GM15510 (cell line): ENCODE results near the gene FLYWCH2.

Source experiments
- POLR2A ChIP-seq: IDR thresholded peaks from 3 replicates; pipeline ENCODE4 v1.6.1; 2011; ENCODE audit warnings: borderline replicate concordance; ENCODE audit not compliant: insufficient read length; ENCODE audit errors: extremely low read depth

FLYWCH2 gene

DNA sequence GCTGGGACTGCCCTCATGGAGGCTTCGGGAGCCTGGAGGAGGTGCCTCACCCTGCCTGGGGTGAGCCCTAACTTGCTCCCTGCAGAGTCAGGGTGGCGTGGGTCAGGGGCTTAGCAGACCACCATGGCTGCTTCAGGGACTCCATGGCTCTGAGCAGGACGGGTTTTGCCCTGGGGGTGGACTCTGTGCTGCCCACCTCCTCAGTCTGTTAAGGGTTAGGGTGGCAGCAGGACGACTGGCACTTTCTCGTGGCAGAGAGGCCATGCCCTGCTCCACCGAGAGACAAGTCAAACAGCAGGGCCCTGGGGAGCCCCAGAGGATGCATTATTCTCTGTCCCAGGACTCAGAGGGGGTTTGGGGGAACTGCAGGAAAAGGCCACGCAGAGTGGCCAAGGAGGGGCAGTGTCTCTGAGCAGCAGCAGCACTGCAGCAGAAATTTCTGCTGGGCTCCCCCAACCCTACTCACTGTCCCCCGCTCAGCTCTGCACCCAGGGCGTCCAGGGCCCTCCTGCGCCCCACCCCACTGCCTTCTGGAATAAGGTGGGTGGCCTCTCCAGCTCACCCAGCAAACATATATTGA is 23.2 kb upstream of the FLYWCH2 start:
- TF ChIP-seq POLR2A: no peak

GRCh38 chr16:2860826-2861567 is 22.0 kb upstream of the FLYWCH2 start:
- TF ChIP-seq POLR2A: no peak

GRCh38 chr16:2865651-2866050 is 17.4 kb upstream of the FLYWCH2 start:
- TF ChIP-seq POLR2A: no peak

GRCh38 chr16:2866431-2866830 is 16.6 kb upstream of the FLYWCH2 start:
- no peak for TF ChIP-seq POLR2A

DNA sequence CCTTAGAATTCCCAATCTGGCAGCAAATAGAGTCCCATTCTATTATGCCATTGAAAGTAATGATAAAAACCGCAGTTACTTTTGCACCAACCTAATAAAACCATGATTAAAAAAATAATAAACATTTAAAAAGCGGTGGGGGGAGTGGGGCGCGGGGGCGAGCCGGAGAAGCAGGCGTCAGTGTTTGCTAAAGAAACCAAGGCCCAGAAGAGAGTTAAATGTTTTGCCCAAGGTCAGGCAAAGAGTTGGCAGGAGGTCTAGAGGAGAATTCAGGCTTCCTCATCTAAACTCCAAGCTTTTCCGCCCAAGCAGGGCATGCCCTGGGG is 15.4 kb upstream of the FLYWCH2 start:
- TF ChIP-seq POLR2A: no peak

DNA sequence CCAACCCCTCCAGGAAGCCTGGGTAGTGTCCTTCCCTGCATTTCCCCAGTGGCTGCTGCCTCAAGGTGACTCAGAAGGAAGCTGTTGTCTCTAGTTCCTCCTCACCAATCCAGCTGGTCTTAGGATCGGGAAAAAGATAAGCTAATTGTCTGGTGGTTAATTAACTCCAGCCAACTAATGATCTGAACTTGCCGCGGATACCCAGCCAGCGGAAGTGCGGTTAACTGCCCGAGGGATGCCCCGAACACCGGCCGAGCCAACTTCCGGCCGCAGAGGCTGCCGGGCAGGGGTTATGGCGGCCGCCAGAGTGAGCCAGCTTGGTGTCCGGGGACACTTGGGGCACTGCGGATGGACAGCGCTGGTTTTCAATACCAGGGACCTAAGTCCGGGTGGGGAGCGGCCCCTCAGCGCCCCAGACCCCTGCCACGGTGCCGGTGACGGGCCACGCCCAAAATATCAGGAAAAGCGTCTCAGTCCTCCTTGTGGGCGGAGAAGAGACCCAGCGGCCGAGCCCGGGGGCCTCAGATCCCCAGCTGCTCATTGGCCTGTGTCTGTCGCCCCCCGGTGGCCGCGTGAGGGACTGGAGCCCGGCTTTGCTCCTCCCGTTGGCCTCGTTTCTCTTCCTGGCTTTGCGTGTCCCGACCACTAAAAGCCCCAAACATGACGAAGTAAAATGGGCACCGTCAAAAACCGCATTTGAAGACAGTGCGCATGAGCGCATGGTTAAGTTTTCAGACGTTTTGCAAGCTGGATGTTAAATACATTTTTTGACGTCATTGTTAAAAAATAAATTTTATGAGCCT is 14.8 kb upstream of the FLYWCH2 start:
- TF ChIP-seq POLR2A: peak; percentile 88

GRCh38 chr16:2871926-2872325 is 11.1 kb upstream of the FLYWCH2 start:
- TF ChIP-seq POLR2A: no peak

- TF ChIP-seq POLR2A: no peak
These were observed 8.7 kb upstream of the FLYWCH2 start for GRCh38 chr16:2874032-2874911.

DNA sequence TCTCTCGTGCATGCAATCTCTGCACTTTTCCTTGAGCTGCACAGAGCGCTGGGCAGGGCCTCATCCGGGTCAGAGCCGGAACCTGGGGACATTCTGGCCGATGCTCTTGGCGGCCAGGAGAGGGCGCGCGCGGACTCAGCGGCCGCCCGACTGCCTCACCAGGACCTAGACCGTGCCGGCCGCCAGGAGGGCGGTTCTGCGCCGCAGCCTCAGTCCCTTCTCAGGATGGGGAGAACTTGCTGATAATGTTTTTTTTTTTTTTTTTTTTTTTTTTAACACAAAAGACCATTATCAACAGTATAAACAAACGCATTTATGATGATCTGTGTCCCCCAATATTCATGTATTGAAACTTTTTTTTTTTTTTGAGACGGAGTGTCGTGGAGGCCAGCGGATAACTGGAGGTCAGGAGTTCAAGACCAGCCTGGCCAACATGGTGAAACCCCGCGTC is 8.1 kb upstream of the FLYWCH2 start:
- no peak for TF ChIP-seq POLR2A

DNA sequence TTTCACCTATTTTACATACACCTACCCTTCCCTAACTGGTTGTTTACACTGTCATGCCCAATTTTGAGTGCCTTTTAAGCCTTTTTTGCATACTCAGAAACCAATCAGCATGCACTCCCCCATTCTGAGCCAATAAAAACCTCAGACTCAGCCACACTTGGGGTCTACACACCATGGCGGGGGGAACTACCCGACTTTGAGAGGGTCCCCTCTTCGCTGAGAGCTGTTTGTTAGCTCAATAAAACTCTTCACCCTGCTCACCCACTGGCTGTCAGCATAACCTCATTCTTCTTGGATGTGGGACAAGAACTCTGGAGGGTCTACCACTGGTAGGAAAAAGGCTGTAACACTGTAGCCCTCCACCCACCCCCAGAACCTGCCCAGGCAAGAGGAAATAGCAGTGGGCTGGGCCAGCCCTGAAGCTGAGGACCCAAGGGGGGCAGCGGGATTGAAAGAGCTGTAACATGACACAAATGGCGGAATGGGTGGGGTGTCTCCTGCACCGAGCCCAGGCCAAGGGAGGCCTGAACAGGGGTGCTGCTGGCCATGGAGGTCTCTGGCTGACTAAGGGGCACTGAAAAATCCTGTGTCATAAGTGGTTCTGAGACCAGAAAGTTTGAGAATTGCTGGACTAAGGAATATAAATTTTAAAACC is 3.0 kb upstream of the FLYWCH2 start:
- TF ChIP-seq POLR2A: no peak

GRCh38 chr16:2881783-2882649 is 999 bp upstream of the FLYWCH2 start:
- peak; percentile 31 for TF ChIP-seq POLR2A

GRCh38 chr16:2883458-2883908 is 468 bp downstream of the FLYWCH2 start:
- TF ChIP-seq POLR2A: no peak

- no peak for TF ChIP-seq POLR2A
These were observed 1.0 kb downstream of the FLYWCH2 start for GRCh38 chr16:2884041-2884451.
